Brain pericyte (primary cell): ENCODE measurements around the gene COL23A1.
"Not testable (repeated sequence)": the region's sequence is repeated elsewhere in the genome, so short reads cannot be mapped to it uniquely, and the experiment has no call there.

Experiments used
- DNase-seq: peaks from one replicate; pipeline ENCODE4 v3.0.0-alpha.2; 2012; ENCODE audit warnings: low read depth, low spot score

Gene COL23A1

DNA sequence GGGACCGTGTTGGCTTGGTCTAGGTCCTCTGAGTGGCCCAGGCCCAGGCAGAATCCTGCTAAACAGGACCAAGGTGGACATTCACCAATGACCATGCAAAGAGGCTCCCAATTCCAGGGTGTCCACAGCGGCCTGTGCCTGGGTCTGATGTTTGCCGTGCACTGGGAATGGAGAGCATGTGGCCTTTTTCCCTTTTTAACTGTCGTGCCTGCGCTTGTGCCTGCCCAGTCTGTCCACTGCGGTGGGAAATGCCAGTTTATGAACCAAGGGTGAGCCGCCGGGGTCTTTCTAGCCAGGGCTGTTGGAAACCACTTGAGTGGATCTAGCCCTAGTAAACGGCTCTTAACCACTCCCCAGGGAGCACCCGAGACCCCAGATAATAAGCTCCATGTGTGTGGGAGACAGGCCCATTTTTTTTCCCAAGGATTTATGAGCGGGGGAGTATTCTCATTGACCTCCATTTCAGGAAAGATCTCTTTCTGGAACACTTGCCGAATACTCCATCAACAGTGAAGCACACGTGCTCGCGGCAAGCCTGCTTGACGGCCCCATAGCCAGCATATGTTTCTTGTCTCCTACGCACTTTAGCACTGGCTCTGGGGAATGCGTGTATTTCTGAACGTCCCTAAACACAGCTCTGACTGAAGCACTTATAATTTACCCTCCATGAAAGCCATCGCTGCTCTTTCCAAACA lies 264.4 kb downstream of the COL23A1 start:
- no peak for DNase-seq

GRCh38 chr5:178325311-178325678 lies 264.9 kb downstream of the COL23A1 start:
- no peak for DNase-seq

- DNase-seq, result no peak
Observed at GRCh38 chr5:178324481-178325310, 265.5 kb downstream of the COL23A1 start.

DNA sequence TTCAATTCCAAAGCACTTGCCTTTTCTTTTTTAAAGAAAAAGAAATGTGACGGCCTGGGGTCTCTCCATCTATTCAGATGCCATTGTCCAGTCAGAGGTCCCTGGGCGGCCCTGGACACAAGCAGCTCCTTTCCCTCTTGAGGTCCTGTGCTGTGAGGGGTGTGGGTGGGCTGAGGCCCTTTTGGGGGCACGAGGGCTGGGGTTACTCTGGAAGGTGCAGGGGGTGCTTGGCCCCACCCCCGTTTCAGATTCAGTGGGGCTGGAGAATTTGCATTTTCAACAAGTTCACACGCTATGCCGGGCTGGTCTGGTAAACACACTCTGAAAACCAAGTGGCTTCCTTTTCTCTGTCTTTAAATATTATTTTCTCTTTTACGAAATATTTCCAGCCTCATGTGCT lies 266.2 kb downstream of the COL23A1 start:
- DNase-seq, result no peak

DNA sequence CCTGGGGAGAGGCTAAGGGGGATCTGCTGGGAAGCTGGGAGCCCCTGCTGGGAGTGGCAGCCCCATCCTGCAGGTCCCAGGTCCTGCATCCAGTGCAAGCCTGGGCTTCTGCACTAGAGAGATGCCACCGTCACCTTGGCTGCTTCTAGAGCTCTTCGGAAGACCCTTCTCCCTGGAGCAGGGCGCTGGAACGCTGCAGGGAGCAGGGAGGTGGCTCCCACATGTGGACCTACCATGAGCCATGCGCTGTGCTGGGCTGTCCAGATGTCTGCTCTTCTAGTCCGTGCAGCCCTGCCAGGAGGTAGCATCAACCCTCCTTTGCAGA lies 266.7 kb downstream of the COL23A1 start:
- DNase-seq, result no peak

- no peak for DNase-seq
Observed at GRCh38 chr5:178322736-178323540, 267.3 kb downstream of the COL23A1 start.

- no peak for DNase-seq
Observed at GRCh38 chr5:178320281-178320855, 269.8 kb downstream of the COL23A1 start.

GRCh38 chr5:178319541-178320041 lies 270.6 kb downstream of the COL23A1 start:
- no peak for DNase-seq

GRCh38 chr5:178318893-178319292 lies 271.3 kb downstream of the COL23A1 start:
- DNase-seq, result no peak

DNA sequence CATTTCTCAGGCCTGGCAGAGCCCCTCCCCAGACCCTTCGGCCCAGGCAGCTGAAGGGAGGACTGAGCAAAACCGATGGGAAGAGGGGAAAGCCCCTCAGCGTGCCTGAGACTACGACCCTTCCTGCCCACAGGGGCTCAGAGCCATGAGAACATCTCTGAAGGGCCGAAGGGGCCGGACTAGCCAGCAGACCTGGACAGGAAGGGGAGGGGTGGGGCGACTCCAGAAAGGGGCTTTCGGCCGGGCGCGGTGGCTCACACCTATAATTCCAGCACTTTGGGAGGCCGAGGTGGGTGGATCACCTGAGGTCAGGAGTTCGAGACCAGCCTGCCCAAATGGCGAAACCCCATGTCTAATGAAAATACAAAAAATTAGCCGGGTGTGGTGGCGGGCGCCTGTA lies 271.8 kb downstream of the COL23A1 start:
- DNase-seq, result no peak

- not testable (repeated sequence) for DNase-seq
Observed at GRCh38 chr5:178317727-178318126, 272.5 kb downstream of the COL23A1 start.

DNA sequence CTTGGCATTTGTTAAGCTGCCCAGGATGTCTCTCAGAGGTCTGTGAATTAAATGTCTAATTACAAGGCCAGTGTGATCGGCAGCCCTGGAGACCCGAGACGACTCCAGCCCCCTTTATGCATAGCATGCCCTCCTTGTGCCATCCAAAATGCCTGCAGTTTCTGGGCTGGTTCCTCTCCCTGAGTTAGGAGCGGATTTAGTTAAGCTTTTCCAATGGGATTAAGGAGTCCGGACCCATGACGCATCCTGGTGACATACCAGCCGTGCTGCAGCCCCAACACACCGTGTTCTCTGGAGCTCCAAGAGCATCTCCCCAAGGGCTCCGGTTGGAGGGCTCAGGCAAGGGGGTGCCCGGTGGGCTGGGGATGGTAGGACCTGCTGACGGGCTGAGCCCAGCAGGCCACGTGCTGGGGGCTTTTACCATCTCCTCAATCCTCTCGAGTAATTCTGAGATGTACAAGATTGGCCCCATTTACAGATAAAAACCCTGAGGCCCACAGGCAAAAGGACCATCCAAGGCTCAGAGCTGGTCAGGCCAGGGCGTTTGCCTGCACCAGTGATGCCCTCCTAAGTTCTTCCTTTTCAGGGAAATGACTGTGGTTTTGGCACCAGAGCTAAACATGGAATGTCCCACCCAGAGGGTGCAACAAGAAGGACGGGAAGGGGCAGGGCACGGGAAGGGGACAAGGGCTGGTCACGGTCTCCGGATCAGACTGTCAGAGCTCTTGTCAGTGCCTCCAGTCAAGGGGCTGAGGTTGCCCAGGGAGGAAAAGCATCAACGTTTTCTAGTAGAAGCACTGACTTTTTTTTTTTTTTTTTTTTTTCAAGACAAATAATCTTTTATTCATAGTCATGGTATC lies 275.0 kb downstream of the COL23A1 start:
- no peak for DNase-seq

DNA sequence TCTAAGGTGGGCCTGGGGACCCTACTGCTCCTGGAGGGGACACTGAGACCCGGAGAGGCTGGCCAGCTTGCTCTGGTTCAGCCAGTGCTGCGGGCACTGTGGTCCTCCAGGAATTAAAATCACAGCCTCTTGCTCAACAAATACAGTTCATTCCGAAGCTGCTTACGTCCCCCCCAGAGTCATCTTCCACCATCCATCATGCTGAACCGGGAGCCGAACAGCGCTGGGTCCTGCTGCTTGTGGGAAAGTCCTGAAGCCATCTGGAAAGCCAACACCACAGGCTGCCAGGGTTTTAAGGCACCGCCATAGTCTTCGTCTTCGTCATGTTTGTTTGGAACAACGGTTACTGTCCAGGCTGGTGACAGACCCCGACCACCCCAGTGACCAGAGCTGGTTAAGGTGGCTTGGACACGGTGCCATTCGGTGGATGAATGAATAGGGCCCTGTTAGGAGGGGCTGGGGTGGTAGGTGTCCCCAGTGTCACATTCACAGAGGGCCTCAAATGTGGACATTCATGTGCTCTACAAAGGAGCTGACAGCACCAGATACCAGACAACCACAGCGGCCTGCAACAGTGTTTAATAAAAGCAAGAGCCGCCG lies 276.0 kb downstream of the COL23A1 start:
- no peak for DNase-seq

GRCh38 chr5:178313316-178313715 lies 276.9 kb downstream of the COL23A1 start:
- no peak for DNase-seq

DNA sequence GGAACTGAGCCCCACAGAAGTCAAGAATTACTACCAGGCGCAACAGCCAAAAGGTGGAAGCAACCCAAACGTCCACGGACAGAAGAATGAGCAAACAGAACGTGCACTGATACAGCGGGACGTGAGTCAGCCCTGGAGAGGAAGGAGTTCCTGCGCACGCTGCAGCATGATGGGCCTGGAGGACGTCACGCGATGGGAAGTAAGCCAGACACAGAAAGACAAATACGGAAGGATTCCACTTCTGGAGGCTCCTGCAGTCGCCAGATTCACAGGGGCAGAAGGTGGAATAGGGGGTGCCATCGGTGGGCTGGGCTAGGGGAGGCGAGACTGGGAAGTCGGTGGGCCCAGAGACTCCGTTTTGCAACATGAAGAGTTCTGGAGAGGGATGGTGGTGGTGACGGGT lies 277.3 kb downstream of the COL23A1 start:
- DNase-seq, result no peak

GRCh38 chr5:178310130-178310865 lies 279.9 kb downstream of the COL23A1 start:
- DNase-seq, result no peak

GRCh38 chr5:178309271-178310013 lies 280.8 kb downstream of the COL23A1 start:
- no peak for DNase-seq

- no peak for DNase-seq
Observed at GRCh38 chr5:178308541-178309092, 281.6 kb downstream of the COL23A1 start.
